Measurements from ENCODE around the gene SCAI.

- TF ChIP-seq FOXP2 (optimal IDR thresholded peaks at IDR 0.05; ENCODE audit: control extremely low read depth, extremely low read length, insufficient read depth): no peak
- TF ChIP-seq POLR2AphosphoS5 (IDR thresholded peaks at IDR 0.05; ENCODE audit: borderline replicate concordance, low read depth, low read length): no peak
- no peak for TF ChIP-seq EZH2 (IDR thresholded peaks at IDR 0.05)
Measured at GRCh38 chr9:125088752-125089151, 54.6 kb downstream of the SCAI start.

Measured in SK-N-MC (cell line).